HL-60 (cell line): ENCODE measurements around the gene ATP6V1C2.
"Not testable (repeated sequence)": the region's sequence is repeated elsewhere in the genome, so short reads cannot be mapped to it uniquely, and the experiment has no call there.

Source experiments
- DNase-seq, 2 experiments: peaks; one replicate each; pipeline ENCODE4 v3.0.0-alpha.2; 2010 to 2020; ENCODE audit warnings: low read depth in 1 of 2, low spot score in 1 of 2
- H3K27ac ChIP-seq: fragments of 250-450 bp; sonication (Bioruptor Pico); replicated peaks from 2 replicates; pipeline ENCODE4 v1.5.1; 2020; ENCODE audit warnings: mild to moderate bottlenecking, moderate library complexity
- H3K27me3 ChIP-seq: fragments of 250-450 bp; sonication (Bioruptor Pico); 2 replicates; pipeline ENCODE4 v1.5.1; 2021; ENCODE audit warnings: mild to moderate bottlenecking, moderate library complexity; ENCODE audit not compliant: insufficient read depth, poor library complexity, severe bottlenecking
- H3K4me3 ChIP-seq: replicated peaks from 2 replicates; pipeline ENCODE4 v1.5.1; 2011; ENCODE audit warnings: mild to moderate bottlenecking, control low read depth, low read length; ENCODE audit not compliant: insufficient read depth
- GABPA ChIP-seq: IDR thresholded peaks from 2 replicates; pipeline ENCODE4 v1.6.1; 2012; ENCODE audit warnings: low read depth
- POLR2AphosphoS5 ChIP-seq: IDR thresholded peaks from 2 replicates; pipeline ENCODE4 v1.6.1; 2012; ENCODE audit warnings: low read depth
- SPI1 ChIP-seq: IDR thresholded peaks from 2 replicates; pipeline ENCODE4 v1.6.1; 2012; ENCODE audit warnings: low read depth, mild to moderate bottlenecking, borderline replicate concordance
- TF ChIP-seq, protein P1 (sequence below): IDR thresholded peaks from one replicate; pipeline ENCODE4 v1.5.1; 2011; ENCODE audit warnings: low read length, control low read depth, inconsistent platforms; ENCODE audit not compliant: insufficient read depth
- TF ChIP-seq, protein P2 (sequence below): IDR thresholded peaks from 2 replicates; pipeline ENCODE4 v1.6.1; 2012; ENCODE audit warnings: low read depth; ENCODE audit not compliant: insufficient replicate concordance

The ATP6V1C2 gene

DNA sequence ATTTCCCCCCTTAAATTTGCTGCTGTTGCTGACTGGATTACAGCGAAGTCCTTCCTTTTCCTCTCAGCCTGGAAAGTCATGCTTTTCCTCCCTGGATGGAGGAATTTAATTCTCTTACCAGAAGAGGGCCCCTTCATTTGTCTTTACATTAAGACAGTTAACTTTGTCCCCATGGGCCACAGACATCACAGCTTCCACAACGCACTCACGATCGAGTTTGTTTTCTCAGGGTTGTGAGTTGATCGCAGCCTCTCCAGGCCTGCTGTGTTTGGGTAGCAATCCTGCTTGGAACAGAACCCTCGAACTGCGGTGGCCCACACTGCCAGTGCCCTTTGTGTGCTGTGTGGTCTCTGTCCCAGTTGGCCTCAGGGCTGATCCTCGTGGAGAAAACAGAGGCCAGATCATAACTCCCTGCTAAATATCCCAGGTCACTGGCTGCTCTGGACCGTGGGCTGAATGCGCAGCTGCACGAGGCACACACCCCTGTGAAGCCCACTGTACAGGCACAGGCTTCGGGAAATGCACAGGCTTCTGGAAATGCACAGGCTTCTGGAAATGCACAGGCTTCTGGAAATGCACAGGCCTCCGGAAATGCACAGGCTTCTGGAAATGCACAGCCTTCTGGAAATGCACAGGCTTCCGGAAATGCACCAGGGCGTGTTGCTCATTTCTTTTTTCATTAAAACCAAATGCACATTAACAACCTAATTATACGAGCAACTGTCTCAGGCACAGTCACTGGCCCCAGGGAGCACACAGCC lies 93.3 kb downstream of the ATP6V1C2 start:
- no peak overlapping the region for H3K27ac ChIP-seq
- no peaks in the 10 kb centered on the region for H3K27me3 ChIP-seq
- TF ChIP-seq, protein P1, sequence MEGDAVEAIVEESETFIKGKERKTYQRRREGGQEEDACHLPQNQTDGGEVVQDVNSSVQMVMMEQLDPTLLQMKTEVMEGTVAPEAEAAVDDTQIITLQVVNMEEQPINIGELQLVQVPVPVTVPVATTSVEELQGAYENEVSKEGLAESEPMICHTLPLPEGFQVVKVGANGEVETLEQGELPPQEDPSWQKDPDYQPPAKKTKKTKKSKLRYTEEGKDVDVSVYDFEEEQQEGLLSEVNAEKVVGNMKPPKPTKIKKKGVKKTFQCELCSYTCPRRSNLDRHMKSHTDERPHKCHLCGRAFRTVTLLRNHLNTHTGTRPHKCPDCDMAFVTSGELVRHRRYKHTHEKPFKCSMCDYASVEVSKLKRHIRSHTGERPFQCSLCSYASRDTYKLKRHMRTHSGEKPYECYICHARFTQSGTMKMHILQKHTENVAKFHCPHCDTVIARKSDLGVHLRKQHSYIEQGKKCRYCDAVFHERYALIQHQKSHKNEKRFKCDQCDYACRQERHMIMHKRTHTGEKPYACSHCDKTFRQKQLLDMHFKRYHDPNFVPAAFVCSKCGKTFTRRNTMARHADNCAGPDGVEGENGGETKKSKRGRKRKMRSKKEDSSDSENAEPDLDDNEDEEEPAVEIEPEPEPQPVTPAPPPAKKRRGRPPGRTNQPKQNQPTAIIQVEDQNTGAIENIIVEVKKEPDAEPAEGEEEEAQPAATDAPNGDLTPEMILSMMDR = no peak
- TF ChIP-seq SPI1 = no peak
- no peak for TF ChIP-seq GABPA
- TF ChIP-seq, protein P2, sequence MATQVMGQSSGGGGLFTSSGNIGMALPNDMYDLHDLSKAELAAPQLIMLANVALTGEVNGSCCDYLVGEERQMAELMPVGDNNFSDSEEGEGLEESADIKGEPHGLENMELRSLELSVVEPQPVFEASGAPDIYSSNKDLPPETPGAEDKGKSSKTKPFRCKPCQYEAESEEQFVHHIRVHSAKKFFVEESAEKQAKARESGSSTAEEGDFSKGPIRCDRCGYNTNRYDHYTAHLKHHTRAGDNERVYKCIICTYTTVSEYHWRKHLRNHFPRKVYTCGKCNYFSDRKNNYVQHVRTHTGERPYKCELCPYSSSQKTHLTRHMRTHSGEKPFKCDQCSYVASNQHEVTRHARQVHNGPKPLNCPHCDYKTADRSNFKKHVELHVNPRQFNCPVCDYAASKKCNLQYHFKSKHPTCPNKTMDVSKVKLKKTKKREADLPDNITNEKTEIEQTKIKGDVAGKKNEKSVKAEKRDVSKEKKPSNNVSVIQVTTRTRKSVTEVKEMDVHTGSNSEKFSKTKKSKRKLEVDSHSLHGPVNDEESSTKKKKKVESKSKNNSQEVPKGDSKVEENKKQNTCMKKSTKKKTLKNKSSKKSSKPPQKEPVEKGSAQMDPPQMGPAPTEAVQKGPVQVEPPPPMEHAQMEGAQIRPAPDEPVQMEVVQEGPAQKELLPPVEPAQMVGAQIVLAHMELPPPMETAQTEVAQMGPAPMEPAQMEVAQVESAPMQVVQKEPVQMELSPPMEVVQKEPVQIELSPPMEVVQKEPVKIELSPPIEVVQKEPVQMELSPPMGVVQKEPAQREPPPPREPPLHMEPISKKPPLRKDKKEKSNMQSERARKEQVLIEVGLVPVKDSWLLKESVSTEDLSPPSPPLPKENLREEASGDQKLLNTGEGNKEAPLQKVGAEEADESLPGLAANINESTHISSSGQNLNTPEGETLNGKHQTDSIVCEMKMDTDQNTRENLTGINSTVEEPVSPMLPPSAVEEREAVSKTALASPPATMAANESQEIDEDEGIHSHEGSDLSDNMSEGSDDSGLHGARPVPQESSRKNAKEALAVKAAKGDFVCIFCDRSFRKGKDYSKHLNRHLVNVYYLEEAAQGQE = no peak
- no peak for TF ChIP-seq POLR2AphosphoS5
- no peak for DNase-seq
- no peak overlapping the region for H3K4me3 ChIP-seq

DNA sequence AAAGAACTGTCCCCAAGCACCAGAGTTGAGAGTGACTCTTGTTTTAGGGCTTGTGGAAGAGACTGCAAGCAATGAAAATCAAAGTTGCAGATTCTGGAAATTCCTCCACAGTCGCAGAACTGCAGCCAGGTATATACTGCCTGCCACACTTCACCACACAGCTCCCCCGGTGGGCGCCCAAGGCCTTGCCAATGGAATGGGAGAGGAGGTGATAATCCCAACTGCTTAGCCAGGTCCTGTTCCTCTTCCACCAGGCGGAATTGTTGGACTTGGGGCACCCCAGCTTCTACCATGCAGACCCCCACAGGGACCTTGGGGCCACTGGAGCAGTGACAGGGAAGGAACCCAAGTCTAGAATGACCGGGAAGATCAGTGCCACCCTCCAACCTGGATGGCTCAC lies 96.0 kb downstream of the ATP6V1C2 start:
- Histone ChIP-seq H3K27ac (no peak overlapping the region), H3K27me3 (peaks cover 3% of the 10 kb centered on the region), H3K4me3 (no peak overlapping the region)
- no peak for TF ChIP-seq GABPA
- no peak for TF ChIP-seq POLR2AphosphoS5
- no peak for TF ChIP-seq SPI1
- TF ChIP-seq, protein P1 = no peak
- TF ChIP-seq, protein P2 = no peak
- no peak for DNase-seq

DNA sequence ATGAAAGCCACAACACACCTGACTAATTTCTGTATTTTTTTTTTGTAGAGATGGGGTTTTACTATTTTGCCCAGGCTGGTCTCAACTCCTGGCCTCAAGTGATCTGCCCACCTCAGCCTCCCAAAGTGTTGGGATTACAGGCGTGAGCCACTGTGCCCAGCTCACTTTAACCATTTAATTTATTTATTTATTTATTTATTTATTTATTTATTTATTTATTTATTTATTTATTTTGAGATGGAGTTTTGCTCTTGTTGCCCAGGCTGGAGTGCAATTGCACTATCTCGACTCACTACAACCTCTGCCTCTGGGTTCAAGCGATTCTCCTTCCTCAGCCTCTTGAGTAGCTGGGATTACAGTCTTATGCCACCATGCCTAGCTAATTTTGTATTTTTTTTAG lies 96.9 kb downstream of the ATP6V1C2 start:
- H3K27me3 ChIP-seq, DNase-seq, H3K4me3 ChIP-seq, H3K27ac ChIP-seq: not testable (repeated sequence)

DNA sequence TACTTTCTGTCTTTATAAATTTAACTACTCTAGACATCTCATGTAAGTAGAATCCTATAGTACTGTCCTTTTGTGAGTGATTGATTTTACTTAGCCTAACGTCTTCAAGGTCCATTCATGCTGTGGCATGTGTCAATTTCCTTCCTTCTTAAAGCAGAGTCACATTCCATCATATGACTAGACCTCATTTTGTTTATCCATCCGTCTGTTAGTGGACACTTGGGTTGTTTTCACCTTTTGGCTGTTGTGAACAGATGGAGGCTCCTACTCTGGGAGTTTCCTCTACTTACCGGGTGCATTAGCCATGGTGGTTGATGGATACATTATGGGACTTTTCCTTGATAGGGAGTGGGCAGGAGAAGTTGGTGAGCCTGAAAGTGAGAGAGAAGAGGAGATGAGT lies 97.6 kb downstream of the ATP6V1C2 start:
- no peak overlapping the region for H3K4me3 ChIP-seq
- no peak for TF ChIP-seq GABPA
- no peak overlapping the region for H3K27ac ChIP-seq
- no peak for DNase-seq
- peaks cover 3% of the 10 kb centered on the region for H3K27me3 ChIP-seq

DNA sequence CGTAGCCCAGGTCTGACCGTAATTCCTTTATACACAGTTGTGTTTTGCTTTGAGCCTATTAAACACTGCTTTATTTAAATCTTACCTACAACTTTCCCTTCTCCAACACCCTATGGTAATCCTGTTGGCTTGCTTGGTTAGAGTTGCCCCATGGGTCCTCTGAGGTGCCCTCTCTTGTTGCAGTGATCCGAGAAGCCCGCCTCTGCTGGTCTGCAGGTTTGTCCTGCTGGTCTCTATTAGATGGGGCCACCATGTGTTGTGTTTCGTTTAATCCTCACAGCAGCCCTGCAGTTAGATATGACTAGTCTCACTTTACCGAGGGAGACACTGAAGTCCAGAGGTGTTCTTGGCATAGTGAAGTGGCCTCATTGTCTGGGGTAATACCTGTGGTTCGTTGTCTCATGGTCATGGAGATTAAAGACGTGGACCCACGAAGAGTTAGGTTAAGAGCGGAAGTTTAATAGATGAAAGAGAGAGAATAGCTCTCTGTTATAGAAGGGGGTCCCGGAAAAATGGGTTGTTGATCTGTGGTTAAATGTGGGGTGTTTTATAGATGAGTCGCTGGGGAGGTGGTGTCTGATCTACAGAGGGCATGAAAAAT lies 98.4 kb downstream of the ATP6V1C2 start:
- DNase-seq = no peak
- TF ChIP-seq POLR2AphosphoS5 (no peak), SPI1 (no peak), GABPA (no peak)
- TF ChIP-seq, protein P2 = no peak
- TF ChIP-seq, protein P1 = no peak
- peaks cover 4% of the 10 kb centered on the region for H3K27me3 ChIP-seq

More for the DNA sequence above, 98.4 kb downstream of the ATP6V1C2 start:
- no peak overlapping the region for H3K4me3 ChIP-seq
- no peak overlapping the region for H3K27ac ChIP-seq
